NOMO-1 treated with DMSO at 0.1 percent for 48 hours (cell line): Measurements from ENCODE around the gene SLC44A3.

Experiments used
- DNase-seq: peaks from one replicate; lab custom pipeline; 2025; ENCODE audit not compliant: unreplicated experiment; lab: John Stamatoyannopoulos, UW

SLC44A3 gene

GRCh38 chr1:94801919-94802546 lies 18.1 kb upstream of the SLC44A3 start:
- peak; percentile 92 for DNase-seq

- no peak for DNase-seq
Measured at GRCh38 chr1:94803106-94803505, 17.1 kb upstream of the SLC44A3 start.

GRCh38 chr1:94803517-94804441 lies 16.4 kb upstream of the SLC44A3 start:
- DNase-seq, result no peak

- no peak for DNase-seq
Measured at GRCh38 chr1:94804442-94804837, 15.7 kb upstream of the SLC44A3 start.

GRCh38 chr1:94805912-94806311 lies 14.2 kb upstream of the SLC44A3 start:
- peak; percentile 23 for DNase-seq

- DNase-seq, result peak; percentile 57
Measured at GRCh38 chr1:94806441-94806871, 13.7 kb upstream of the SLC44A3 start.

GRCh38 chr1:94807742-94808491 lies 12.2 kb upstream of the SLC44A3 start:
- peak; percentile 48 for DNase-seq

GRCh38 chr1:94808669-94809068 lies 11.5 kb upstream of the SLC44A3 start:
- DNase-seq, result no peak

GRCh38 chr1:94812985-94813384 lies 7.2 kb upstream of the SLC44A3 start:
- no peak for DNase-seq

GRCh38 chr1:94816030-94816429 lies 4.1 kb upstream of the SLC44A3 start:
- DNase-seq, result no peak

GRCh38 chr1:94817712-94818111 lies 2.4 kb upstream of the SLC44A3 start:
- DNase-seq, result no peak

GRCh38 chr1:94819238-94819944 lies 766 bp upstream of the SLC44A3 start:
- no peak for DNase-seq

- no peak for DNase-seq
Measured at GRCh38 chr1:94820936-94821335, 779 bp downstream of the SLC44A3 start.

- DNase-seq, result no peak
Measured at GRCh38 chr1:94821636-94822305, 1.6 kb downstream of the SLC44A3 start.

- DNase-seq, result no peak
Measured at GRCh38 chr1:94823116-94823515, 3.0 kb downstream of the SLC44A3 start.

GRCh38 chr1:94825936-94826335 lies 5.8 kb downstream of the SLC44A3 start:
- DNase-seq, result no peak

GRCh38 chr1:94827434-94827833 lies 7.3 kb downstream of the SLC44A3 start:
- DNase-seq, result no peak

GRCh38 chr1:94828251-94828650 lies 8.1 kb downstream of the SLC44A3 start:
- no peak for DNase-seq

GRCh38 chr1:94831641-94832040 lies 11.5 kb downstream of the SLC44A3 start:
- peak; percentile 87 for DNase-seq

GRCh38 chr1:94832446-94832845 lies 12.3 kb downstream of the SLC44A3 start:
- peak; percentile 10 for DNase-seq
